Hypothalamus (tissue), 51 donors: ENCODE results near the gene CCDC24.

Experiments used
- DNase-seq, 51 donors: peaks; one replicate each; lab custom pipeline; 2025; lab: John Stamatoyannopoulos, UW

The CCDC24 gene

GRCh38 chr1:44035726-44036408 is 44.5 kb downstream of the CCDC24 start:
- peak in 4 of 51 donors; percentile 16 to 41 (median 22) for DNase-seq

DNA sequence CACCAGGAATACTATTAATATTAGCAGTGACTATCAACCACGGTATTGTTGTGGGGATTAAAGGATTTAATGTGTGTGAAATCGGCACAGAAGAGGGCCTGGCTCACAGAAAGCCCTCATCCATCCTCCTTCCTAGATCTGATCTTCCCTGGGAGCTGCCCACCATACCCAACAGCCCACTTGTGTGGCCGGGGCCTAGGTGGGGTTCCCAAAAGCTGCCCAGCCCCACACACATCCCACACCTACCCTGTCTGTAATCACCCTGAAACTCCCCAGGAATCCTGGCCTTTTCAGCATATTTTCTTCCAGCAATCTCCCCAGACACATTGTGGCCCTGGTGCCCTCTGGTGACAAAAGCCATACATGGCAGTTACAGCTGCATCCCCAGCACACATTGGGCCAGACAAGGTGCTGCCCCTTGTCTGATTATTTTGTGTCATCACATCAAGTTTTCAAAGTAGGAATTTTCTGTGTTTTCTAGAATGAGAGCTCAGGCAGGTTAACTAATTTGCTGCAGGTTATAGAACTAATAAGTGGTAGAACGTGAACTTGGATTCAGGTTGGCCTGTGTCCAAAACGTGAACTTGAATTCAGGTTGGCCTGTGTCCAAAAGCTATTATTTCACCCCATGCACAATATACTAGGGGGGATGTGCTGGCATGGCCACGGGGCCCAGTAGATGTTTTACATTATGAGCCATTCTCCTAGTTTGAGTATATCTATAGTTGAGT is 45.2 kb downstream of the CCDC24 start:
- DNase-seq = peak in 42 of 51 donors; percentile 18 to 85 (median 58)

DNA sequence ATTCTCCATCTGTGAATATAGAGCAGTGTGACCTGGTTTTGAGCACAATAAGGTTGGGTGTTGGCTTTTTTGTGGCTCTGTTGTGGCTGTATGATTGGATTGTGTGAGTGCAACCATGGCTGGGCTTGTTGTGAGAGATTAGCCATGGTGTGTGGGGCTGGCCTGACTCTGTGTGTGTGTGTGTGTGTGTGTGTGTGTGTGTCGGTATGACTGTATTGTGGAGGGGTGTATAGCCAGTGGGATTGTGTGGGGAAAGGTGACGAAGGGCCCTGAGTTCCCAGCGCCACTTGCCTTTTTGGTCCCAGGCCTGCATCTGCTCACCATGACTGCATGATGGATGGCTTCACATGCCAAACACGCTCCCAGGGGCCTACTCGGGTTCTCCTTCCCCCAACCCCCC is 45.8 kb downstream of the CCDC24 start:
- no peak for DNase-seq

- no peak for DNase-seq
These were observed 47.7 kb downstream of the CCDC24 start for GRCh38 chr1:44038876-44039657.

- DNase-seq = no peak
These were observed 49.0 kb downstream of the CCDC24 start for GRCh38 chr1:44040418-44040817.

- DNase-seq = no peak
These were observed 49.4 kb downstream of the CCDC24 start for GRCh38 chr1:44040846-44041245.

DNA sequence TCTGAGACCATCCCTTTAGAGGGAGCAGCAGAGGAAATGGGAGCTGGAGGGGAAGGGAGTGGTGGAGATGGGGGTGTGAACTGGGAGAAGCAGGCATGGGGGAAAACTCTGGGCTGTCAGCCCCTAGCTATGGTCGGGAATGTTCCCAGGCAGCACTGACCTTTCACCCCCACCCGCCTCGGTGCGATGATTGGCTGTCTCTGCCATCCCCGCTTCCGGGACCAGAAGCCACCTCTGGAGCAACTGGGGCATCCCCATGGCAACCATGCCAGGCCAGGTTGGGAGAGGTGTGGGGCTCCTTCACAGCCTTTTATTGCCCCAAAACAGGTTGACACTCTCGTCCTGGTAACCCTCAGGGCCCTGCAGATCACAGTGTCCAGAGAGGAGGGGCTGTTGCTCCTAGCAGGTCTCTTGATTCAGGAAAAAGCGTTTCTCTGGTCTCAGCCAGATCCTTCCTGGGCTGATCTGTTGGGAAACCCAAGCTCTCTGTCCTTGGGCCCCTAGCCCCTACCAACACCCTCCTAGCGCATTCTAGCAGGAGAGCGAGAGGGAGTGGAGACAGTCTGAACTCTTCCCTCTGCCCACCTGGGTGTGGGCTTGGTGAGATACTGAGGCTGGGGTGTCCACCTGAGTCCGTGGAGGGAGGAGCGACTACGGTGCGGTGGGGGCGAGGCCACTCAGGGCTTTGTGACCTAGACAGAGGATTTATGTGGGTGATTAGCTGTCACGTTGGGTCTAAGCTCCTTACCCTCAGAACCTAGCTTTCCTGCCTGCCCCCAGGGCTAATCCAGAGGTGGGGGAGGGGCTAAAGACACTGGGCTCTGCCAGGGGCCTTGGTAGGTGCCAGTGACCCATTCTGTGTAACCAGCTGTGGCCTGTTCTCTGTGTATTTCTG is 52.0 kb downstream of the CCDC24 start:
- no peak for DNase-seq

DNA sequence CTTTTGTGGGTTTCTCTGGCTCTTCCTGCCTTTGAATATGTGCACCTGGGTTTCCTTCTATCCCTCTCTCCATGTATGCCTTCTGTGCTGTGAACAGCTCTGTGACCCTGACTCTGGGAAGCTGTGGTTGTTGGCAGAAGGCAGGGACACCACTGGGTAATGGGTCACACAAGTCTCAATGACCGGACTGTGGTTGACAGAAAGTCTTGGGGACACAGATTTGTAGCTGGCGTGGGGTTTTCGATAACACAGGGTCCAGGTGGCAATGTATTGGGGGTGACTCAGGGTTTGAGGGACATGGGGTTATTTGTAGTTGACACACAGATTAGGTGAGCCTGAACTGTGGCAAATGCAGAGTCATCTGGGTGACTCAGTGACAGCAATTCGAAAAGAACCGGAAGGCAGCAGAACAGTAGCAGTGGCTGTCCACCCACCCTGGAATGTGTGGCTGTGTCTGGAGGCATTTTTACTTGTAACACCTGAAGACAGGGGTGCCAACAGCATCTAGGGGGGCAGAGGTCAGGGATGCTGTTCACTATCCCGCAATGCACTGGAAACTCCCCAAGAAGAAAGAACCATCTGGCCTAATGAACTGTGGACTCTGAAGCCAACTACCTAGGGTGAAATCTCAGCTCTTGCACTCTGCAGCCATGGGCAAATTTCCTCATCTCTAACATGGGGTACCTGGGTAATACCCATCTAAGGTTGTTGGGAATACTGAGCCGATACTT is 52.8 kb downstream of the CCDC24 start:
- DNase-seq = no peak

DNA sequence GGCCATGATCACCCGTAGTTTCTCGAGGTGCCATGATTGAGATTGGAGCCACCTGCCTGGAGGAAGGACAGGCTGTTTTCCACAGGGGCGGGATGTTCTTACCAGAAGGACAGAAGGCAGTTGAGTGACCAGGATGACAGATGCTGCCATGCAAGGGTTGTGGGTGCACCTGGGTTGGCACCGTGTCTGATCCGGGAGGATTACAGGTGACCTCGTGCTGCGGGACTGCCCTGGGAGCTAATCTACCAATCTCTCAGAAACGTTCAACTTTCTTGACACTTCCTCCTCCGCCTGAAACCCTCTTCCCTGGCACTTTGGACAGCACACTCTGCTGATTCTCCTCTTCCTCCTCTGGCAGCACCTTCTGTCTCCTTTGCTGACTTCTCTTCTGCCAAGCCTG is 53.7 kb downstream of the CCDC24 start:
- DNase-seq = no peak
